CD4-positive, alpha-beta T cell treated with Interleukin-12 subunit alpha and Interleukin-12 subunit beta, for 1 hour (primary cell): ENCODE measurements around the gene CDH9.
"Not testable (repeated sequence)": the region's sequence is repeated elsewhere in the genome, so short reads cannot be mapped to it uniquely, and the experiment has no call there.

Experiments used
- DNase-seq: peaks from one replicate; pipeline ENCODE4 v3.0.0-alpha.2; 2020

The CDH9 gene

GRCh38 chr5:26948921-26949320 lies 89.5 kb downstream of the CDH9 start:
- no peak for DNase-seq

- no peak for DNase-seq
Observed at GRCh38 chr5:26945901-26946300, 92.5 kb downstream of the CDH9 start.

GRCh38 chr5:26942481-26942880 lies 95.9 kb downstream of the CDH9 start:
- DNase-seq = no peak

GRCh38 chr5:26940994-26941393 lies 97.4 kb downstream of the CDH9 start:
- no peak for DNase-seq

GRCh38 chr5:26932238-26932637 lies 106.1 kb downstream of the CDH9 start:
- no peak for DNase-seq

GRCh38 chr5:26921439-26921838 lies 116.9 kb downstream of the CDH9 start:
- no peak for DNase-seq

- DNase-seq = no peak
Observed at GRCh38 chr5:26903469-26903868, 134.9 kb downstream of the CDH9 start.

- no peak for DNase-seq
Observed at GRCh38 chr5:26894719-26895263, 143.6 kb downstream of the CDH9 start.

GRCh38 chr5:26893078-26893477 lies 145.3 kb downstream of the CDH9 start:
- DNase-seq = no peak

GRCh38 chr5:26889815-26890214 lies 148.6 kb downstream of the CDH9 start:
- DNase-seq = no peak

- no peak for DNase-seq
Observed at GRCh38 chr5:26884481-26884880, 153.9 kb downstream of the CDH9 start.

GRCh38 chr5:26883375-26883774 lies 155.0 kb downstream of the CDH9 start:
- DNase-seq = no peak

- no peak for DNase-seq
Observed at GRCh38 chr5:26881901-26882300, 156.5 kb downstream of the CDH9 start.

GRCh38 chr5:26877154-26877553 lies 161.2 kb downstream of the CDH9 start:
- no peak for DNase-seq

- no peak for DNase-seq
Observed at GRCh38 chr5:26872337-26872736, 166.0 kb downstream of the CDH9 start.

- DNase-seq = no peak
Observed at GRCh38 chr5:26869781-26870180, 168.6 kb downstream of the CDH9 start.

- no peak for DNase-seq
Observed at GRCh38 chr5:26868504-26868903, 169.9 kb downstream of the CDH9 start.

- DNase-seq = no peak
Observed at GRCh38 chr5:26864061-26864460, 174.3 kb downstream of the CDH9 start.

- DNase-seq = no peak
Observed at GRCh38 chr5:26856238-26856637, 182.1 kb downstream of the CDH9 start.

GRCh38 chr5:26852450-26852849 lies 185.9 kb downstream of the CDH9 start:
- not testable (repeated sequence) for DNase-seq

GRCh38 chr5:26847041-26847736 lies 191.2 kb downstream of the CDH9 start:
- no peak for DNase-seq

- no peak for DNase-seq
Observed at GRCh38 chr5:26843677-26844076, 194.7 kb downstream of the CDH9 start.

GRCh38 chr5:26833596-26833995 lies 204.8 kb downstream of the CDH9 start:
- DNase-seq = no peak
